GM20000 (cell line): ENCODE results near the gene CNTN1.

ENCODE experiments used
- DNase-seq: peaks from one replicate; pipeline ENCODE4 v3.0.0; 2012; ENCODE audit warnings: low spot score
- CTCF ChIP-seq: IDR thresholded peaks from 2 replicates; pipeline ENCODE4 v1.5.1; 2012; ENCODE audit warnings: mild to moderate bottlenecking, control low read depth; ENCODE audit errors: extremely low read depth, missing control alignments

Gene CNTN1

GRCh38 chr12:40723001-40723400, 30.8 kb downstream of the CNTN1 start:
- no peak for TF ChIP-seq CTCF
- no peak for DNase-seq

- no peak for TF ChIP-seq CTCF
- DNase-seq, result no peak
Observed at GRCh38 chr12:40726366-40726765, 34.1 kb downstream of the CNTN1 start.

GRCh38 chr12:40727774-40728483, 35.7 kb downstream of the CNTN1 start:
- no peak for TF ChIP-seq CTCF
- no peak for DNase-seq

GRCh38 chr12:40730281-40730680, 38.0 kb downstream of the CNTN1 start:
- DNase-seq, result no peak
- no peak for TF ChIP-seq CTCF

- DNase-seq, result no peak
- no peak for TF ChIP-seq CTCF
Observed at GRCh38 chr12:40733871-40734270, 41.6 kb downstream of the CNTN1 start.

GRCh38 chr12:40734276-40734675, 42.0 kb downstream of the CNTN1 start:
- DNase-seq, result no peak

More at GRCh38 chr12:40734276-40734675, 42.0 kb downstream of the CNTN1 start:
- TF ChIP-seq CTCF, result no peak
